Measurements from ENCODE around the gene C1orf74.

GRCh38 chr1:209819058-209819457 lies 34.7 kb upstream of the C1orf74 start:
- TF ChIP-seq GLIS3 (CRISPR knock-in tag; IDR thresholded peaks at IDR 0.05) (no peak), TOX (CRISPR knock-in tag; IDR thresholded peaks at IDR 0.05; ENCODE audit: borderline replicate concordance) (no peak), ZNF8 (CRISPR knock-in tag; IDR thresholded peaks at IDR 0.05) (no peak)
- TF ChIP-seq, protein P1, sequence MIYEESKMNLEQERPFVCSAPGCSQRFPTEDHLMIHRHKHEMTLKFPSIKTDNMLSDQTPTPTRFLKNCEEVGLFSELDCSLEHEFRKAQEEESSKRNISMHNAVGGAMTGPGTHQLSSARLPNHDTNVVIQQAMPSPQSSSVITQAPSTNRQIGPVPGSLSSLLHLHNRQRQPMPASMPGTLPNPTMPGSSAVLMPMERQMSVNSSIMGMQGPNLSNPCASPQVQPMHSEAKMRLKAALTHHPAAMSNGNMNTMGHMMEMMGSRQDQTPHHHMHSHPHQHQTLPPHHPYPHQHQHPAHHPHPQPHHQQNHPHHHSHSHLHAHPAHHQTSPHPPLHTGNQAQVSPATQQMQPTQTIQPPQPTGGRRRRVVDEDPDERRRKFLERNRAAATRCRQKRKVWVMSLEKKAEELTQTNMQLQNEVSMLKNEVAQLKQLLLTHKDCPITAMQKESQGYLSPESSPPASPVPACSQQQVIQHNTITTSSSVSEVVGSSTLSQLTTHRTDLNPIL (CRISPR knock-in tag; IDR thresholded peaks at IDR 0.05; ENCODE audit: low read depth): no peak

Measured in SK-N-SH treated with all-trans-retinoic acid at 6 μM for 48 hours (cell line).